SK-MEL-5 (cell line): ENCODE data around the gene PRLR. TPM values are rescaled to one million over a fixed set of nuclear protein-coding genes. Genes with fewer than 3 reads are reported as not detected.

Experiments used
- DNase-seq: peaks from one replicate; pipeline ENCODE4 v3.0.0-alpha.2; 2016; ENCODE audit warnings: low read depth, low spot score
- in situ Hi-C: cut with HindIII; loops from 2 replicates; pipeline ENCODE4 v1.10.0; 2016; ENCODE audit warnings: low sequenced_read_pairs, high pct_unique_total_duplicates, low pct_unique_long_range_greater_than_20kb
- total RNA-seq: library from RNA; depleted of rRNA; stranded (reverse); fragments of >200 nt; shearing (Covaris generic); gene quantifications from 2 replicates; pipeline ENCODE4 v1.2.3, GENCODE V29; 2014

The PRLR gene
- total RNA-seq, 1 experiment from 2014 or later: 21.4 TPM

- DNase-seq: no peak
- in situ Hi-C loops: no loop called here
Observed at GRCh38 chr5:35180046-35180445, 50.2 kb downstream of the PRLR start.

- in situ Hi-C loops: no loop called here
- no peak for DNase-seq
Observed at GRCh38 chr5:35177783-35178182, 52.5 kb downstream of the PRLR start.

GRCh38 chr5:35172533-35172932 is 57.8 kb downstream of the PRLR start:
- in situ Hi-C loops: no loop called here
- no peak for DNase-seq

DNA sequence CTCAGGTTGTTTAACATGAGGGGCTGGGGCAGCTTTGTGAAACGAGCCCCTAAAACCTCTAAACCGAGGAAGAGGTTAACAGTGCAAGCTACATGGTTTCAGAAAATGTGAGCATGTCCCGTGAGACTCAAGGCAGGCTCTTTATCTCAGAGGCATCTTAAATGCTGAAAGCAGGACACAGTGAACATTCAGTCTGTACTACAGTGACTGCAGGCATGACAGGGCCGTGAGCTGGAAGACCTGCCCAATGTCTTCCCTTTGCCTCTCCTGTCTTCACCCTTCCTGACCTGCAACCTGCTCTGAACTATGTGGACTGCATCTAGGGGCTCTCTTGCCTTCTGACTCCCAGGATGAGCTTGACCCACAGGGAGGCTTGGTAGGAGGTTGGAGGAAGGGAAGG is 58.3 kb downstream of the PRLR start:
- in situ Hi-C loops: no loop called here
- DNase-seq: no peak

DNA sequence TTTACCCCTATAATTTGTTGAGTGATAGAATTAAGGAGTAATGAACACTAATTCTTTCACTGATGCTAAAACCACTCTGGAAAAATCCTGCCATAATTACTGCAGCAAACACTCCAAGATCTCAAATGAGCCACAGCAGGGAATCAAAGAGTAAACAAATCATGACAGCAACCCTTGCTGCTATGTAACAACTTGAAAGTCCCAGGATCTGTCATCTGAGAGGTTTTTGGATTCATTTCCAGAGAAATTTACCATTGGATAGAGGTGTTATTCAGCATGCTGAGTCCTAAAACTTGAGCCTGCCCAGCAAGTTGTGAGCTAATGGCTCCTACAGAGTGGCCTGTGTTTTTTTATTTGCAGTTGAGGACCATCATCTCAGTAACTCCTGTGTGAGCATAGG is 59.2 kb downstream of the PRLR start:
- in situ Hi-C loops: no loop called here
- no peak for DNase-seq

GRCh38 chr5:35166043-35166442 is 64.2 kb downstream of the PRLR start:
- DNase-seq: no peak
- in situ Hi-C loops: no loop called here

DNA sequence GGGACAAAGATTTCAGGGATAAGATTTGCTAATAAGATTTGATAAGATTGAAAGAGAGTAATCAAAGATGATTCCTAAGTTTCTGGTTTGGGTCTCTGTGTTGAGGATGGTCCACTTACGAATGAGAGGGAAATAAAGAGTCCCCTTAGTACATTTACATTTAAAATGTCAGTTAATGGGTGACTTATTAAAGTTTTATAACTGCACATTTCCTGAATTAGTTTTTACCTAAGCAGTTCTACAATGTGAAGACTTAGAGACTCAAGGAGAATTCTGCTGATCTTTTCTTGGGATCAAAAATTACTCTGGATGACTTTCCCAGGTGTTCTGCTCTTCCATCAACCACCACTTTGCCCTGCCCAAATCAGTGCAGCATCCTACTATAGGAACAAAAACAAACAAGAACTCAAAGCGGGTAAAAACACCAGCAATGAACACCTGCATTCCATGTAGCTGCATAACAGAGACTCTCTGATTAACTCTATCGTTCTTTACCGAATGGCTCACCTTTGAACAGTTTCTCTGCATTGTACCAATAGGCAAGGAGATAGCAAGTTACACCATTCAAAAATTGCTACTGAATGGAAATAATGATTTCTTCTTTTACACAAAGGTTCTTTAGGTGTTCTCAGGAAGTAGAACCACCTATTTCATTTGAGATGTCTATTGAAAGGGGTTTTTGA is 65.3 kb downstream of the PRLR start:
- DNase-seq: no peak
- in situ Hi-C loops: no loop called here

DNA sequence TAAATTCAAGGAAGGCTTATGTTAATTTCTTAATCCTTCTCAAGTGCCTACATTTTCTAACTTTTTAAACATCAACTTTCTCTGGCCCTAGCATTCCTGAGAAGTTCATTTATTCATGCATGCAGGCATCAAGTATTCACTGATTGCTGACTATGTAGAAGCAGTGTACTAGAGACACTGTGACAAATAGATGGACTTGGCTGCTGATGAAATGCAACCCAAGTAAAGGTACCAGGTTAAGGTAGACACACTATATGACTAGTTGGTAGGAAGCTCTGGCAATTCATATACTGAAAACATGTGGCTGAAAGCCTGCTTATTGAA is 66.6 kb downstream of the PRLR start:
- in situ Hi-C loops: no loop called here
- DNase-seq: no peak

- DNase-seq: no peak
- in situ Hi-C loops: no loop called here
Observed at GRCh38 chr5:35162848-35163709, 67.2 kb downstream of the PRLR start.

DNA sequence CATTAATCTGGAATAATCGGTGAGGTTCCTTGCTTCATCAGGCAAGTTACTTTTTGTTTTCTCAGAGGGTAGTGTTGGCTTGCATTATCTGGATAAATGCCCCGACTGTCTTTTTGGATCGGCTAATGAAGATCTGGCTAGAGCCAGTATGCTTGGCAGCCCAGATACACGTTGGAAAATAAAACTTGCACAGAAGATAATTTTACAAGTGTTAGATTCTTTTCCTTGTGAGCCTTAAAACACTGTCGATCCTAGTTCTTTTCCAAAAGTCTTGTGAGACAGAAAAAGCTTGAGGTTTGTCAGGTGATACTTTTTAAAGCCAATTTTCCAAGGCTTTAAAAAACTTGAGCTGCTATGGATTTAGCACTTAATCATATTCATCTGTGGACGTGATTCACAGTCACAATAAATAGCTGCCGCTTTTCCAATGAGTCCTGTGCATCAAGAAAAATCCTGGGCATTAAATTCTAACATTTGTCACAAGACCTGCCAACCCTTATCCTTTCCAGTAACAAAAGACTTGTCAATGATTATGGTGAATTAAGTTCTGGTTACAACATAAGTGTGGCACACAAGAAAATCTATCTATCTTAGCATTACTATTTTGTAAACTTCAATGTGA is 68.5 kb downstream of the PRLR start:
- in situ Hi-C loops: no loop called here
- no peak for DNase-seq

- in situ Hi-C loops: no loop called here
- no peak for DNase-seq
Observed at GRCh38 chr5:35160486-35161116, 69.7 kb downstream of the PRLR start.

DNA sequence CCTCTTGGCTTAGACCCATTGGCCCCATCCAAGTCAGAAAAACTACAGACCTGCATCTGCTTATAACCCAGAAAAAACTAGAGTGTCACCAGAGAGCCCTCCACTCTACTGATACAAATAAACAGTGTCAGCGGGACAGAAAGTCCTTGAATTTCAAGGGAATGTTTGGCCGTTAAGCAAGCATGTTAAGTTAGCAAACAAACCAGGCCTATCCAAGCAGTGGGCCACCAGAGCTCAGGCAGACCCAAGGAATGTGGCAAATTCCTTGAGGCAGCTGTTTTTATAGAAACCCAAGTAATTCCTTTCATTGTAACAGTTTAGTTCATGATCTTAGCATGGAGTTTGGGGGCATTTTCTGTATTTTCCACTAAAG is 70.9 kb downstream of the PRLR start:
- in situ Hi-C loops: no loop called here
- DNase-seq: no peak

DNA sequence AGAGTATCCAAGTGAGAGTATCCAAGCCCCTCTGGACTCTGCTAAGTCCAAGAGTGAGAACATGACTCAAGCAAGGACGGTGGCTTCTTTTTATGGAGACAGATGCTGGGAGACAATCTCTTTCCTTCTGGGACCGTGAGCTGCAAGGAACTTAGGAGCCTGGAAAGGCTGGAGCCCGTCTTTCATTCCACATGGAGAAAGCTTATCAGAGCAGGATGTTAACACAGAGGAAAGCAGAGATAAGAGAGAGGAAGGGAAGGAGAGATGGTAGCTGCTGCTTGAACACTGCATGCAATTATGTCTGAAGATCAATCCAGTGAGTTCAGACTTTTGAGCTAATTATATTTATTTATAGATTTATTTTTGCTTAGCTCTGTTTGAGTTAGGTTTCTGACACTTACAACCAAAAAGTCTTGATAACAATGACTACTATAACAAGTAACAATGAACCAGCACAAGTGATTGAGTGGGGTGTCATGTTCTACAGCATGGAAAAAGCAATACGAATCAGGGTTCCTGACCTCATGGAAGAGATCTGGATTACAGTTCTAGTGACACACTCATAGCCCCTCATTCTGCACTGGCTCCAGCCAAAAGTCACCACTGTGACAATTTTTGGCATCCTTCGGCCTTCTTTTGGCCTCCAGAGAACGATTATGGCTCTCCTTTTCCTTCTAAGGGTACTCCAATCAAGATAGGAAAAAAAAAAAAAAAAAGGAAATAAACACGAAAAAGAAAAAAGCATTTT is 71.5 kb downstream of the PRLR start:
- in situ Hi-C loops: no loop called here
- DNase-seq: no peak

- in situ Hi-C loops: no loop called here
- DNase-seq: no peak
Observed at GRCh38 chr5:35158204-35158603, 72.1 kb downstream of the PRLR start.

DNA sequence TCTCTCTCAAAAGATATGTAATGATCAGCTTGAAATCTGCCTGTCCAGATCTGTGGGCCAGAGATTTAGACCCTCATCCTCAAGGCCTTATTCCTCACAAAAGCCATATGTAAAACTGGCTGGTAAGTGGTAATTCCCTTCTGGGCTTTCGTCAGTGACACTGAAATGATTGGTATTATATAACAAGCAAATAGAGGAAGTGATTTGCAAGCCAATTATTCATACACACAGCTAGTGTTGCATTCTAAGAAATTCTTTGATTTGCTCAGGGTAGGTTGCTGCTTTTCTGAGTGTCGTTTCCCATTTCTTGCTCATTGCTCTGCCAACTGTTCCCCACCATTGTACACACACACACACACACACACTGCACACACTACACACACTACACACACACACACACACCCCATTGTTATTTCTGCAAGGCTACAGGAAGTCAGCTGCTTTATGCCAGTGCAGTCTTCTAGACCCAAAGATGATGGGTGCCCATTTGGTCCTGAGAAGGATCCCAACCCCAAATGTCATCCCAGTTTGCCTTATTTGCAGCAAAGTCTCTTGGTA is 76.8 kb downstream of the PRLR start:
- in situ Hi-C loops: no loop called here
- no peak for DNase-seq

GRCh38 chr5:35152733-35153132 is 77.6 kb downstream of the PRLR start:
- in situ Hi-C loops: no loop called here
- DNase-seq: no peak

GRCh38 chr5:35151146-35151920 is 79.0 kb downstream of the PRLR start:
- in situ Hi-C loops: no loop called here
- DNase-seq: peak; percentile 10
